Hepatocyte (in vitro differentiated cells): ENCODE data around the gene CPVL. TPM values are rescaled to one million over a fixed set of nuclear protein-coding genes. Genes with fewer than 3 reads are reported as not detected.
A peak's percentile ranks its signal among the peaks of the same experiment; 100 is the strongest.

Source experiments
- DNase-seq: peaks from one replicate; pipeline ENCODE4 v3.0.0-alpha.2; 2016; ENCODE audit warnings: low spot score
- H2AFZ ChIP-seq: fragments of 200-600 bp; sonication (generic); 2 replicates; pipeline ENCODE4 v1.6.0; 2016; ENCODE audit warnings: antibody characterized with exemption, mild to moderate bottlenecking
- H3K27ac ChIP-seq: fragments of 200-600 bp; sonication (generic); 2 replicates; pipeline ENCODE4 v1.5.1; 2016; ENCODE audit warnings: mild to moderate bottlenecking
- H3K27me3 ChIP-seq: fragments of 200-600 bp; sonication (generic); 2 replicates; pipeline ENCODE4 v1.6.1; 2016
- H3K36me3 ChIP-seq: fragments of 200-600 bp; sonication (generic); replicated peaks from 2 replicates; pipeline ENCODE4 v1.5.1; 2016; ENCODE audit warnings: low read depth; ENCODE audit not compliant: insufficient read depth
- H3K4me1 ChIP-seq: fragments of 200-600 bp; sonication (generic); 2 replicates; pipeline ENCODE4 v1.5.1; 2016; ENCODE audit warnings: mild to moderate bottlenecking, moderate library complexity; ENCODE audit not compliant: insufficient read depth
- H3K4me2 ChIP-seq: fragments of 200-600 bp; sonication (generic); 2 replicates; pipeline ENCODE4 v1.6.0; 2016
- H3K4me3 ChIP-seq: fragments of 200-600 bp; sonication (generic); 2 replicates; pipeline ENCODE4 v1.5.1; 2016; ENCODE audit warnings: mild to moderate bottlenecking
- H3K79me2 ChIP-seq: fragments of 200-600 bp; sonication (generic); 2 replicates; pipeline ENCODE4 v1.6.0; 2017; ENCODE audit warnings: mild to moderate bottlenecking
- H3K9me2 ChIP-seq: fragments of 200-600 bp; sonication (generic); replicated peaks from 2 replicates; pipeline ENCODE4 v1.6.0; 2017; ENCODE audit warnings: mild to moderate bottlenecking; ENCODE audit not compliant: insufficient read depth
- H3K9me3 ChIP-seq: fragments of 200-600 bp; sonication (generic); 2 replicates; pipeline ENCODE4 v1.5.1; 2016; ENCODE audit warnings: low read depth, mild to moderate bottlenecking
- H4K20me1 ChIP-seq: fragments of 200-600 bp; sonication (generic); 2 replicates; pipeline ENCODE4 v1.6.0; 2016; ENCODE audit warnings: mild to moderate bottlenecking; ENCODE audit not compliant: insufficient read depth, poor library complexity, severe bottlenecking
- CTCF ChIP-seq: fragments of 200-600 bp; sonication (generic); IDR thresholded peaks from 2 replicates; pipeline ENCODE4 v1.5.1; 2016; ENCODE audit warnings: antibody characterized with exemption, mild to moderate bottlenecking; ENCODE audit not compliant: poor library complexity
- EZH2 ChIP-seq: fragments of 200-600 bp; sonication (generic); IDR thresholded peaks from 2 replicates; pipeline ENCODE4 v1.6.1; 2016; ENCODE audit warnings: antibody characterized with exemption, mild to moderate bottlenecking, borderline replicate concordance
- EZH2phosphoT487 ChIP-seq: fragments of 200-600 bp; sonication (generic); IDR thresholded peaks from one replicate; pipeline ENCODE4 v1.6.1; 2018; ENCODE audit warnings: antibody characterized with exemption, mild to moderate bottlenecking, low read depth, moderate library complexity; ENCODE audit not compliant: unreplicated experiment, severe bottlenecking
- WGBS: methylation state at CpG from one replicate; pipeline ENCODE4 v1.1.6; 2016; ENCODE audit warnings: low lambda C conversion rate; ENCODE audit errors: missing lambda C conversion rate; 5-methylcytosine and 5-hydroxymethylcytosine counted together
- polyA plus RNA-seq: library from polyadenylated mRNA; unstranded; fragments of >200 nt; fragmentation: Nextera tagmentation; extraction: Ambion mirVana; gene quantifications from 2 replicates; pipeline ENCODE4 v1.2.1, GENCODE V29; 2016
- total RNA-seq: library from RNA; depleted of rRNA; stranded (reverse); fragments of >200 nt; gene quantifications from 2 replicates; pipeline ENCODE4 v1.2.3, GENCODE V29; 2014

Gene CPVL
- total and polyA plus RNA-seq, 2 experiments from 2014 or later, result 26.2 to 36.3 TPM

- H3K79me2 ChIP-seq, result no peaks in the 10 kb centered on the region
- no peaks in the 10 kb centered on the region for H3K9me2 ChIP-seq
- no peaks in the 10 kb centered on the region for H3K4me1 ChIP-seq
- H3K4me2 ChIP-seq, result no peak overlapping the region
- H3K9me3 ChIP-seq, result no peaks in the 10 kb centered on the region
- no peak for TF ChIP-seq EZH2
- no peak for TF ChIP-seq CTCF
- no peaks in the 10 kb centered on the region for H3K27me3 ChIP-seq
- no peaks in the 10 kb centered on the region for H4K20me1 ChIP-seq
- DNase-seq, result no peak
- no peak overlapping the region for H3K27ac ChIP-seq
- H3K4me3 ChIP-seq, result no peak overlapping the region
- H2AFZ ChIP-seq, result no peak overlapping the region
- H3K36me3 ChIP-seq, result no peaks in the 10 kb centered on the region
- WGBS, result 100% methylated on average over 2 of the region's 2 CpGs
Observed at GRCh38 chr7:29154076-29154475, 7.7 kb upstream of the CPVL start.

GRCh38 chr7:29150856-29151255 is 4.5 kb upstream of the CPVL start:
- WGBS, result 84% methylated on average over 2 of the region's 2 CpGs
- no peak for TF ChIP-seq EZH2

GRCh38 chr7:29149036-29149435 is 2.7 kb upstream of the CPVL start:
- Histone ChIP-seq H3K4me3 (no peak overlapping the region), H3K36me3 (no peaks in the 10 kb centered on the region), H3K9me2 (no peaks in the 10 kb centered on the region), H4K20me1 (no peaks in the 10 kb centered on the region), H3K4me2 (no peak overlapping the region), H3K79me2 (no peaks in the 10 kb centered on the region), H2AFZ (no peak overlapping the region), H3K27me3 (no peaks in the 10 kb centered on the region), H3K9me3 (no peaks in the 10 kb centered on the region), H3K27ac (no peak overlapping the region), H3K4me1 (peaks cover 15% of the 10 kb centered on the region)
- WGBS, result 92% methylated on average over 12 of the region's 12 CpGs
- no peak for TF ChIP-seq CTCF
- no peak for TF ChIP-seq EZH2
- no peak for TF ChIP-seq EZH2phosphoT487
- no peak for DNase-seq

More at GRCh38 chr7:29150856-29151255, 4.5 kb upstream of the CPVL start:
- H3K4me2 ChIP-seq, result no peak overlapping the region
- H3K4me3 ChIP-seq, result no peak overlapping the region
- H3K27me3 ChIP-seq, result no peaks in the 10 kb centered on the region
- no peaks in the 10 kb centered on the region for H3K79me2 ChIP-seq
- no peaks in the 10 kb centered on the region for H3K9me3 ChIP-seq
- H3K4me1 ChIP-seq, result peaks cover 15% of the 10 kb centered on the region
- H2AFZ ChIP-seq, result no peak overlapping the region
- H3K27ac ChIP-seq, result no peak overlapping the region
- H4K20me1 ChIP-seq, result no peaks in the 10 kb centered on the region
- no peak for DNase-seq
- H3K9me2 ChIP-seq, result no peaks in the 10 kb centered on the region
- H3K36me3 ChIP-seq, result no peaks in the 10 kb centered on the region

- peaks cover 15% of the 10 kb centered on the region for H3K4me1 ChIP-seq
- H2AFZ ChIP-seq, result no peak overlapping the region
- H3K36me3 ChIP-seq, result no peaks in the 10 kb centered on the region
- no peaks in the 10 kb centered on the region for H3K9me2 ChIP-seq
- TF ChIP-seq EZH2 (no peak), CTCF (no peak), EZH2phosphoT487 (no peak)
- peak overlapping the region; percentile 99 for H3K4me2 ChIP-seq
- H4K20me1 ChIP-seq, result no peaks in the 10 kb centered on the region
- H3K79me2 ChIP-seq, result no peaks in the 10 kb centered on the region
- no peaks in the 10 kb centered on the region for H3K27me3 ChIP-seq
- H3K4me3 ChIP-seq, result no peak overlapping the region
- 90% methylated on average over 4 of the region's 4 CpGs for WGBS
- no peak for DNase-seq
- no peak overlapping the region for H3K27ac ChIP-seq
- H3K9me3 ChIP-seq, result no peaks in the 10 kb centered on the region
Observed at GRCh38 chr7:29147821-29148220, 1.5 kb upstream of the CPVL start.
